Measurements from ENCODE around the gene EFNB3.

DNA sequence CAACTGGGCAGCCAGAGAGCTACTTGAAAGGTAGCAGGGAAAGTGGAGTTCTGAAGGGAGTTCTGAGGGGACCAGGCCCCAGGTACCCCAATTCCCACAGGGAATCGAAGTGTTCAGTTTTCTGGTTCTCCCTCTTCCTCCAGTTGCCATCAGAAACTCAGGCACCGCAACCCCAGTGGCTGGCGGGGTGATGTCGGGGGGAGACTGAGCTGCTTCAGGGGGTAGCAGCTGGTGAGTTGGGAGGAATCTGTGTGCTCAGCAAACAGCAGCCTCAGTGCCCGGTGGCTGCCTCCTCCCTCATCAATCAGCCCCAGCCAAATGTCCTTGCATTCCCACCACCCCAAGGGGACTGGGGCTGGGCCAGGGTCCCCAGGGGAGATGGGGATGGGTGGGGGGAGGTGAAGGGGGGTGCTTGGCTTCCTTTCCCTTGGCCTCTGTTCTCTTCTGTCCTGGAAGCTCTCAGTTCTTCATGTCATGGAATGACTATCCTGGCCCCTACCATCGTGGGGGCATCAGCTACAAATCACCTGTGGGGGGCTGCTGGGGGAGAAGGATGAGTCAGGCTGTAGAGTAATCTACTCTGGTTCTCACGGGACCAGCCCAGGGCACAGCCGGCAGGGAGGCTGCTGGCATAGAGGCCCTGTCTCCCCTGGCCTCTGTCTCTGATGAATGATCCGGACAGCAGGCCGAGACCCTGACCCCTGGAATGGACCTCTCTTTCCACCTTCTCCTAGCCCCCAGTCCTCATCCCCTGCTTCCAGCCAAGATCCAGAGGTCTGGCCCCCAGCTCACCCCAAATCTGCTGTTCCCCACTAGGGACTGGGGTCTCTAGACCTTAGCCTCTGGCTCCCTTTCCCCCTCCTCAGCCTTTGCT is 10.0 kb downstream of the EFNB3 start:
- TF ChIP-seq, protein P1, sequence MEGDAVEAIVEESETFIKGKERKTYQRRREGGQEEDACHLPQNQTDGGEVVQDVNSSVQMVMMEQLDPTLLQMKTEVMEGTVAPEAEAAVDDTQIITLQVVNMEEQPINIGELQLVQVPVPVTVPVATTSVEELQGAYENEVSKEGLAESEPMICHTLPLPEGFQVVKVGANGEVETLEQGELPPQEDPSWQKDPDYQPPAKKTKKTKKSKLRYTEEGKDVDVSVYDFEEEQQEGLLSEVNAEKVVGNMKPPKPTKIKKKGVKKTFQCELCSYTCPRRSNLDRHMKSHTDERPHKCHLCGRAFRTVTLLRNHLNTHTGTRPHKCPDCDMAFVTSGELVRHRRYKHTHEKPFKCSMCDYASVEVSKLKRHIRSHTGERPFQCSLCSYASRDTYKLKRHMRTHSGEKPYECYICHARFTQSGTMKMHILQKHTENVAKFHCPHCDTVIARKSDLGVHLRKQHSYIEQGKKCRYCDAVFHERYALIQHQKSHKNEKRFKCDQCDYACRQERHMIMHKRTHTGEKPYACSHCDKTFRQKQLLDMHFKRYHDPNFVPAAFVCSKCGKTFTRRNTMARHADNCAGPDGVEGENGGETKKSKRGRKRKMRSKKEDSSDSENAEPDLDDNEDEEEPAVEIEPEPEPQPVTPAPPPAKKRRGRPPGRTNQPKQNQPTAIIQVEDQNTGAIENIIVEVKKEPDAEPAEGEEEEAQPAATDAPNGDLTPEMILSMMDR (IDR thresholded peaks at IDR 0.05): no peak
- TF ChIP-seq EZH2 (IDR thresholded peaks at IDR 0.05) (no peak), EZH2phosphoT487 (IDR thresholded peaks at IDR 0.05) (no peak)

Measured in neural progenitor cell (in vitro differentiated cells).